Measurements from ENCODE around the gene FEN1.

- TF ChIP-seq CTCF (tag by site-specific recombination; IDR thresholded peaks at IDR 0.05) (no peak), ZBTB11 (tag by site-specific recombination; conservative IDR thresholded peaks at IDR 0.05; ENCODE audit: low read depth) (no peak), ZNF837 (tag by site-specific recombination; IDR thresholded peaks at IDR 0.05) (no peak), ZNF670 (tag by site-specific recombination; IDR thresholded peaks at IDR 0.05; ENCODE audit: low read depth) (no peak), ZNF629 (tag by site-specific recombination; IDR thresholded peaks at IDR 0.05) (no peak), ZNF701 (tag by site-specific recombination; IDR thresholded peaks at IDR 0.05) (no peak), ZNF2 (tag by site-specific recombination; IDR thresholded peaks at IDR 0.05) (no peak), TSHZ1 (tag by site-specific recombination; IDR thresholded peaks at IDR 0.05; ENCODE audit: borderline replicate concordance) (no peak), ZNF660 (tag by site-specific recombination; IDR thresholded peaks at IDR 0.05) (no peak), ZNF433 (tag by site-specific recombination; IDR thresholded peaks at IDR 0.05; ENCODE audit: low read depth) (no peak), ZNF184 (tag by site-specific recombination; IDR thresholded peaks at IDR 0.05) (no peak), HOXC10 (CRISPR knock-in tag; IDR thresholded peaks at IDR 0.05) (no peak), ZNF580 (tag by site-specific recombination; IDR thresholded peaks at IDR 0.05) (no peak)
Measured at GRCh38 chr11:61846362-61847020, 53.8 kb downstream of the FEN1 start.
